Measurements from ENCODE around the gene FGFBP1.

GRCh38 chr4:15890246-15890829, 48.2 kb downstream of the FGFBP1 start:
- TF ChIP-seq CTCF (IDR thresholded peaks at IDR 0.05) (no peak), POLR2A (IDR thresholded peaks at IDR 0.05) (no peak)
